GM12891 (cell line): ENCODE data around the gene TTLL5.
"Not testable (repeated sequence)": the region's sequence is repeated elsewhere in the genome, so short reads cannot be mapped to it uniquely, and the experiment has no call there.

Experiments used
- DNase-seq: peaks from one replicate; pipeline ENCODE4 v3.0.0; 2011; ENCODE audit warnings: low spot score; ENCODE audit not compliant: insufficient read length
- FAIRE-seq: peaks from 2 replicates; lab custom pipeline; 2011; peaks lifted over from hg19 to GRCh38; lab: Jason Lieb, UNC
- PAX5 ChIP-seq: IDR thresholded peaks from 2 replicates; pipeline ENCODE4 v1.6.1; 2011; ENCODE audit warnings: low read length, moderate library complexity, mild to moderate bottlenecking; ENCODE audit not compliant: insufficient read depth, severe bottlenecking
- POLR2A ChIP-seq: IDR thresholded peaks from 2 replicates; pipeline ENCODE4 v1.6.1; 2011; ENCODE audit warnings: low read depth, low read length, control low read depth
- POLR2AphosphoS5 ChIP-seq: IDR thresholded peaks from 2 replicates; pipeline ENCODE4 v1.6.1; 2011; ENCODE audit warnings: low read depth, low read length, control low read depth
- POU2F2 ChIP-seq: IDR thresholded peaks from 2 replicates; pipeline ENCODE4 v1.6.1; 2011; ENCODE audit warnings: low read depth, mild to moderate bottlenecking, control low read depth, low read length, moderate library complexity
- SPI1 ChIP-seq: IDR thresholded peaks from 2 replicates; pipeline ENCODE4 v1.6.1; 2011; ENCODE audit warnings: low read depth, low read length, control low read depth
- TAF1 ChIP-seq: IDR thresholded peaks from 2 replicates; pipeline ENCODE4 v1.6.1; 2011; ENCODE audit warnings: low read depth, low read length, control low read depth

TTLL5 gene

DNA sequence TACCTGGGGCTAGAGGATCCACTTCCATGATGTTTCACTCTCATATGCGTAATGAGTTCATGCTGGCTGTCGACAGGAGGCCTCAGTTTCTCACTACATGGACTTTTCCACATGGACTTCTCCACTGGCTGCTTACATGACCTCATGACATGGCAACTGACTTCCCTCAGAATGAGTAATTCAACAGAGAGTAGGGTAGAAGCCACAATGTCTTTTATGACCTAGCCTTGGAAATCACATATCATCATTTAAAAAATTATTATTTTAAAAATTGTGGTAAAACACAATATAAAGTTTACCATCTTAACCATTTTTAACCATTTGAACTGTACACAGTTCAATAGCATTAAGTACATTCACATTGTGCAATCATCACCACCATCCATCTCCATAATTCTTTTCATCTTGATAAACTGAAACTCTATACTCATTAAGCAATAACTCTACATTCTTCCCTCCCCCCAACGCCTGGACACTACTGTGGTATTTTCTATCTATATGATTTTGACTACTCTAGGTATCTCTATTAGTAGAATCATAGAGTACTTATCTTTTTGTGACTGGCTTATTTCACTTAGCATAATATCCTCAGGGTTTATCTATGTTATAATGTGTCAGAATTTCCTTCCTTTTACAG lies 176.2 kb downstream of the TTLL5 start:
- FAIRE-seq (no peak), DNase-seq (no peak)
- TF ChIP-seq POLR2A = no peak
- no peak for TF ChIP-seq SPI1
- no peak for TF ChIP-seq POLR2AphosphoS5
- no peak for TF ChIP-seq TAF1
- no peak for TF ChIP-seq PAX5
- no peak for TF ChIP-seq POU2F2

DNA sequence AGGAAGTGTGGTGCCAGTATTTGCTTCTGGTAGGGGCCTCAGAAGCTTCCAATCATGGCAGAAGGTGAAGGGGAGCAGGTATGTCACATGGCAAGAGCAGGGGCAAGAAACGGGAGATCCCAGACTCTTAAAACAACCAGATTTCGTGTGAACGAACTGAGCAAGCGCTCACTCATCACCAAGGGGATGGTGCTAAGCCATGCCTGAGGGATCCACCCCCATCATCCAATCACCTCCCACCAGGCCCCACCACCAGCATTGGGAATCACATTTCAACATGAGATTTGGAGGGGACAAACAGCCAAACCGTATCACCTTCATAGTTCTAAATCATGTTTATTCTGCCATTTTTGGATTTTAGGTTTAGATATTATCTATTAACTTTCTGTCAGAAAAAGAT lies 179.9 kb downstream of the TTLL5 start:
- FAIRE-seq = no peak
- DNase-seq = no peak
- TF ChIP-seq POU2F2 (no peak), TAF1 (no peak), PAX5 (no peak), SPI1 (no peak), POLR2AphosphoS5 (no peak), POLR2A (no peak)

DNA sequence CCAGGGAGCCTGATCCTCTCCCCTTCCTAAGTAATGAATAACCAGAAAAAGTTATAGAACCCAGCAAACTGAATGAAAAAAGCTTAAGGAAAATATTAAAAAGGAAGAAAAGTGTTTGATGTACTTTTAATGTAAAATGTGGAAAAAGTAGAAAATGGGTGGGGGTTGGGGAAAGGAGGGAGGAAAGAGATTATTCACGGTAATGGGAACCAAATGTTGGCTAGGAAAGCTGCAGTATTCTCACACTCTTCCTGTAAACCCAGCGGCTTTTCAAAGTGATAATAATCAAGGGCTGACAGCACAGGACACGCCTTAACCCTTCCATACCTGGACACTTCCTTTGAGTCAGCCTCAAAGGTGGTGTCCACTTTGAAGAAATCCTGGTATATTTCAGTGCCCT lies 181.5 kb downstream of the TTLL5 start:
- FAIRE-seq (no peak), DNase-seq (no peak)
- no peak for TF ChIP-seq TAF1
- TF ChIP-seq POLR2AphosphoS5 = no peak
- no peak for TF ChIP-seq POU2F2
- TF ChIP-seq SPI1 = no peak
- no peak for TF ChIP-seq PAX5
- no peak for TF ChIP-seq POLR2A

DNA sequence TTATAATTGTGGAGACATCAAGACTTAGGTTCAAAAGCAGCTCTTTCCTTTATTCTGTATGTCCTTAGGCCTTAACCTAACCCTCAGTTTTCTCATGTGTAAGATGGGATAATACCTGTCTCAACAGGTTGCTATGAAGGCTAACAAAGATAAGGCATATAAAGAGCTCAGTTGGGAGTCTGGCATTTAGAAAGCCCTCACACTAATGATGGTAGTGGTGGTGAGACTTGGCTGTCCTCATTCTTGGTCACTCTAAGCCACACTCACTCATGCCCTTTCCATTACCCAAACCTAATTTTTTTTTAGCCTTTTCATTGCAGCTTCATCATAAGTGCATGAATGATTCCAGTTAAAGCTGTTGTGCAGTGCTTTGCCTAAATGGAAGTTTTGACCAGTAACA lies 183.4 kb downstream of the TTLL5 start:
- DNase-seq = no peak
- TF ChIP-seq POLR2A (no peak), TAF1 (no peak), POU2F2 (no peak), PAX5 (no peak), POLR2AphosphoS5 (no peak), SPI1 (no peak)
- FAIRE-seq = no peak

DNA sequence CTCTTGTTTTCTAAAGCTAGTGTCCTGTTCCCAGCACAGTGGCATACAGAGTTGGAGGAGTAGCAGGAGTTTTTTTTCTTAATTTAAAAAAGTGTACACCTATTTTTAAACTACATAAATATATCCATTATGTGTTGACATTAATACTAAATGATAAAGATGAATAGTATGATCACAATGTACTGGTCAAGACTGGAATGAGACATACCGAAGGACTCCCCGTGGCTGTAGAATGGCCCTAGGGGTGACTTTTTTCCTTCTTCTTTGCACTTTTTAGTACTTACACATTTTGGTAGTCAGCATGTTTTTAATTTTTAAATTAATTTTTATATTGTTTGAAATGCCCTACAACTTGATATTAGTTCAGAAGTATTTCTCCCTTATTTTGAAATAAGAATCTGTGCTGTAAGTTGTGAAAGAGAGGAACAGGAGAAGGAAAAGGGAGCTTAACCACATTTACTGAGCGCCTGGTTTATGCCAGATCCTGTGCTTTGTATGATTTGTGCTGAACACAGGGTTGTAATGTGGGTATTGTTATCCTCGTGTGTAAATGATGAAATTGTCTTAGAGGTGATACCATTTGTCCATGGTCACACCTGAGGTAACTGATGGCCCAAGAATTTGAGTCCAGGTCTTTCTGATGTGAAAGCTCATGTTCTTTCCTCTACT lies 184.2 kb downstream of the TTLL5 start:
- no peak for FAIRE-seq

DNA sequence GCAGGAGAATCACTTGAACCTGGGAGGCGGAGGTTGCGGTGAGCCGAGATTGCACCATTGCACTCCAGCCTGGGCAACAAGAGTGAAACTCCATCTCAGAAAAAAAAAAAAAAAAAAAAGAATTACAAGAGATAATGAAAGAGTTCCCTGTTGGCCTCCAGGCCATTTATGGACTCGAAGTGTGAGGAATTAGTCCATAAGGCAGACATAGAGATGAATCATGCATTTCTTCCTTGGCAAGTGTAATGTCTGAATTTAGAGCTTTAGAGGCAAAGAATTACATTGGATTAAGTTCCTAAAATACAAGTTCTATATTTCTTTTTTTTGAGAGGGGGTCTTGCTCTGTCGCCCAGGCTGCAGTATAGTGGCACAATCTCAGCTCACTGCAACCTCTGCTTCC lies 185.6 kb downstream of the TTLL5 start:
- not testable (repeated sequence) for FAIRE-seq, DNase-seq

More for the DNA sequence above, 184.2 kb downstream of the TTLL5 start:
- TF ChIP-seq POU2F2 (no peak), SPI1 (no peak), PAX5 (no peak), TAF1 (no peak), POLR2AphosphoS5 (no peak), POLR2A (no peak)
- DNase-seq = no peak

DNA sequence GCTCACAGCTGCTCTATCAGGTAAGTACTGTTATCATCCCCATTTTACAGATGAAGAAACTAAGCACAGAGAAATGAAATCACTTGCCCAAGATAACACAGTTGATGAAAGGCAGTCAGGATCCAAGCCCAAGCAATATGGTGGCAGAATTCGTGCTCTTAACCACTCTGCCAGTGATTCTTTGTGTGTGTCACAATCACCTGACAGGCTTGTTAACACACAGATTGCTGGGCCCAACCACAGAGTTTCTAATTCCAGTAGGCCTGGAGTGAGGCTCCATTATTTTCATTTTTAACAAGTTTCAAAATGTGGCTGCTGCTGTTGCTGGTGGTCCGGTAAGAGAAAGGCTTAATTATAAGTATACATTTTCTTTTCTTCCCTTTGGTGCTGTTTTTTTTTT lies 186.5 kb downstream of the TTLL5 start:
- DNase-seq (no peak), FAIRE-seq (no peak)
- TF ChIP-seq POLR2A = no peak
- TF ChIP-seq POLR2AphosphoS5 = no peak
- no peak for TF ChIP-seq POU2F2
- no peak for TF ChIP-seq SPI1
- no peak for TF ChIP-seq TAF1
- TF ChIP-seq PAX5 = no peak

DNA sequence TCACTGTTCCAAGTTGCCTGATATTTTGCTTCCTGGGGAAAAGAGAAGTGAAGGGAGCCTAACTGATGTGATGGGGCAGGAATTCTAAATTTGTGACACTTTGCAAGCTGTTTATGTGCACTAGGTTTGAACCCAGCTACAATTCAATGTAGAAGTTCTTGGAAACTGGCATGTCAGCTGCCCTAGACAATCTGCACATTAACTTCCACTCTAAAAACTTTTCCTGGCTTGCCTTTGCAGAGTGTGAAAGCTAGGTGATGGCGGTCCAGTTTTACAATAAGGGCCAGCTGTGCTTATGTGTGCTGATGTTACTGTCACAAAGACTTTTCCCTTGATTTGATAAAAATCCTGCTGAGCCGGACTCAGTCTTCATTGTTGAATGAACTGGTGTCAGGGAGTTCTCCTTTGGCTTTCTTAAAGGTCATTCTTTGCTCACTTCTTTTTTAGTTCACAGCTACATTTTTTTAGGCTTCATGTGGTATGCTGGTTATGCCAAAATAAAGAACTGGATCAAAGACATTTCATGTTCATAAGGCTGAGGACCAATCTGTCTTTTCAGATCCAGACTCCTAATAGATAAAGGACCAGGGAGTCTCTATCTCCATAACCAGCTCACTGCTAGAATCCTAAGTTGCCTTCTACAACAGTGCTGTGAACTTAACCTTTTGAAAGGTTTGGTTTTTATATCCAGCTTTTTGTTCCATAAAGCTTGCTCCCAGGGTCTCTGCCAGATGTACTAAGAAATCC lies 187.3 kb downstream of the TTLL5 start:
- DNase-seq (no peak), FAIRE-seq (no peak)
- TF ChIP-seq POLR2A = no peak

DNA sequence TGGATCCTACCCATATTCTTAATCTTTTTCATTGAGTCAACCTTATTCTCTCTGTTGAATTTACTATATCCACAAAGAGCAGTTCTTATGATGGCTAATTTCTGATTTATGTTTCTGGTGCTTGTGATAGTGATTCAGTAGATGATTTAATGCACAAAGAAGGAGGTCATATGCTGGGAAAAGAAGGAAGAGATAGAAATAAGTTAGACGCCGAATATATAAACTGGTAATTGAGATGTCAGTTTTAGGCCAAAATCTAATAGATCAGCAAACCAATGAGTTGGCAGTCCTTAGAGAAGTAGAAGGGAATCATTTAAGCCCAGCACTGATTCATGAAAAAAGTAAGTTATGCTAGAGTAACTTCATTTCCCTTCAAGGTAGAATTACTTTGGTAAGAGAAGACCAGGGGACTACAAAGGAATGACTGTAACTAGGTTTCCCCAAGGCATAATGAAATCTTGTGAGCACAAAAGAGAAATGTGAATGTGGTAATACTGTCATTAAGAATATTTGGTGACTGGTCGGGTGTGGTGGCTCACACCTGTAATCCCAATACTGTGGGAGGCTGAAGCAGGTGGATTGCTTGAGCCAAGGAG lies 188.4 kb downstream of the TTLL5 start:
- FAIRE-seq = no peak
- no peak for TF ChIP-seq POU2F2
- TF ChIP-seq PAX5 = no peak
- no peak for TF ChIP-seq SPI1
- no peak for TF ChIP-seq POLR2AphosphoS5
- no peak for TF ChIP-seq TAF1
- TF ChIP-seq POLR2A = no peak
- DNase-seq = no peak

DNA sequence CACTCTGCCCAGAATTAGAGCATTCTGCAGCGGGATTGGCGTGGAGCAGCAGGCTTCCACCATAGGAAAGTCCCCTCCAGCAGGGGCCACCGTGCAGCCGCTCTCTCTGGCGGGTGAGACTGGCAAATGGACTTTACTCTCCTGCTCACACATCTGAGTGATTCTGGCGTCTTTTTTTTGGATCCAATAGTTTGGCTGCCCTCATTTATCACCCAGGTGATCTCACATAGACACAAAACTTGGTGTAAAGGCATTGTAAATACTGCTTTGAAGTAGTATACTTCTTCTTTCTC lies 190.5 kb downstream of the TTLL5 start:
- FAIRE-seq = no peak
- TF ChIP-seq PAX5 = no peak
- no peak for TF ChIP-seq SPI1
- no peak for TF ChIP-seq TAF1
- no peak for TF ChIP-seq POLR2AphosphoS5
- TF ChIP-seq POLR2A = no peak
- no peak for TF ChIP-seq POU2F2
- DNase-seq = no peak
